GM12872 (cell line): ENCODE results near the gene PPAN.

Source experiments
- TF ChIP-seq, protein P1 (sequence below): IDR thresholded peaks from 3 replicates; pipeline ENCODE4 v1.5.1; 2011; ENCODE audit warnings: low read depth, mild to moderate bottlenecking, low read length, moderate library complexity; ENCODE audit not compliant: insufficient read depth

The PPAN gene

DNA sequence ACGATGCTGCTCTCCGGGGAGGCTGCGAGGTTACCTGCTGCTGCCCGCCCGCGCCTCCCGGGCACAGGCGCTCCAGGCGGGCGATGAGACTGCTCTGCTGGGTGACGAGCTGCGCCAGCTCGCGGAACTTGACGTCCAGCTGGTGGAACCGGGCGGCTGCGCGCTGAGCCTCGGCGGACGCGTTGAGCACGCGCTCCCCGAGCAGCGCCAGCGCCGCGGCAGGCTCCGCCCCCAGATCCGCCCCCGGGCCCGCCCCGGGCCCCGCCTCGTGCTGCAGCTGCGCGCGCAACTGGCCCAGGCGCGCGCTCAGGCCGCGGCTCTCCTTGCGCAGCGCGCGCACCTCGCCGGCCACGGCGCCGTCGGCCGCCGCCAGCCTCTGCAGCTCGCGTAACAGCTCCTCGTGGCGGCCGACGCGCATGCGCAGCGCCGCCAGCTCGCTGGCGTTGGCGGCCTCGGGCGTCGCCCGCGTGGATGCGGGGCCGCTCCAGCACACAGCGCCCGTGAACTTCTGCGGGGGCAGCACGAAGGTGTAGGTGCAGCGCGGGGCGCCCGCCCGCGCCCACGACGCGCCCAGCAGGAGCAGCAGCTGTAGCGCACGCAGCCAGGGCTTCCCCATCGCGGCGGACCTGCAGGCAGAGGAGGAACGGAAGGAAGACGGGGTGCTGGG, 10.1 kb upstream of the PPAN start:
- TF ChIP-seq, protein P1, sequence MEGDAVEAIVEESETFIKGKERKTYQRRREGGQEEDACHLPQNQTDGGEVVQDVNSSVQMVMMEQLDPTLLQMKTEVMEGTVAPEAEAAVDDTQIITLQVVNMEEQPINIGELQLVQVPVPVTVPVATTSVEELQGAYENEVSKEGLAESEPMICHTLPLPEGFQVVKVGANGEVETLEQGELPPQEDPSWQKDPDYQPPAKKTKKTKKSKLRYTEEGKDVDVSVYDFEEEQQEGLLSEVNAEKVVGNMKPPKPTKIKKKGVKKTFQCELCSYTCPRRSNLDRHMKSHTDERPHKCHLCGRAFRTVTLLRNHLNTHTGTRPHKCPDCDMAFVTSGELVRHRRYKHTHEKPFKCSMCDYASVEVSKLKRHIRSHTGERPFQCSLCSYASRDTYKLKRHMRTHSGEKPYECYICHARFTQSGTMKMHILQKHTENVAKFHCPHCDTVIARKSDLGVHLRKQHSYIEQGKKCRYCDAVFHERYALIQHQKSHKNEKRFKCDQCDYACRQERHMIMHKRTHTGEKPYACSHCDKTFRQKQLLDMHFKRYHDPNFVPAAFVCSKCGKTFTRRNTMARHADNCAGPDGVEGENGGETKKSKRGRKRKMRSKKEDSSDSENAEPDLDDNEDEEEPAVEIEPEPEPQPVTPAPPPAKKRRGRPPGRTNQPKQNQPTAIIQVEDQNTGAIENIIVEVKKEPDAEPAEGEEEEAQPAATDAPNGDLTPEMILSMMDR: no peak

DNA sequence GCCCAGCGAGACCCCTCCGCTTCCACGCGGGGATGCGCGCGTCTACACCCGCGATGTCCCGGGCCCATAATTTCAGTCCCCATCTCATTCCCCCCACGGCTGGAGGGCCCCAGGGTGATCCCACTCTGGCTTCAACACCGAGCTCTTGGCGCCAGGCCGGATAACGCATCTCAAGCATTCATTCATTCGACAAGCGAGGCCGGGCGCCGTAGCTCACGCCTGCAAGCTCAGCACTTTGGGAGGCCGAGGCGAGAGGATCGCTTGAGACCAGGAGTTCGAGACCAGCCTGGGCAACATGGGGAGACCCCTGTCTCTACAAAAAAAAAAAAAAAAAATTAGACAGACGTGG, 9.6 kb upstream of the PPAN start:
- TF ChIP-seq, protein P1: no peak

DNA sequence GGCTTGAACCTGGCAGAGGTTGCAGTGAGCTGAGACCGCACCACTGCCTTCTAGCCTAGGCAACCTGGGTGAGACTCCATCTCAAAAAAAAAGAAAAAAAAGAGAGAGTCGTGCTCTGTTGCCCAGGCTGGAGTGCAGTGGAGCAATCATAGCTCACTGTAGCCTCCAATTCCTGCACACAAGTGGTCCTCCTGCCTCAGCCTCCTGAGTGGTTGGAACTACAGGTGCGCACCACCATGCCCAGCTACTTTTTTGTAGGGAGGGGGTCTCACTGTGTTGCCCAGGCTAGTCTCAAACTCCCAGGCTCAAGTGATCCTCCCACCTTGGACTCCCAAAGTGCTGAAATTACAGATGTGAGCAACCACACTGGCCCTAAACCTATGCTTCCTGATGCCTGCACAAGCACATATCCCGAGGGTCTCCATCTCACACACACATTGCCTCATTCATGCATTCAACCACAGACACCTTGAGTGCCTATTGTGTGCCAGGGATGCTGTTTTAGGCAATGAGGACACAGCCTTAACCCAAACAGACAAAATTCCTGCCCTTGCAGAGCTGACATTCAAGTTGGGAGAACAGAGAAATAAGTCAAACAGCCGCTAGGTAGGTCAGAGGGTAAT, 5.9 kb upstream of the PPAN start:
- TF ChIP-seq, protein P1: no peak

DNA sequence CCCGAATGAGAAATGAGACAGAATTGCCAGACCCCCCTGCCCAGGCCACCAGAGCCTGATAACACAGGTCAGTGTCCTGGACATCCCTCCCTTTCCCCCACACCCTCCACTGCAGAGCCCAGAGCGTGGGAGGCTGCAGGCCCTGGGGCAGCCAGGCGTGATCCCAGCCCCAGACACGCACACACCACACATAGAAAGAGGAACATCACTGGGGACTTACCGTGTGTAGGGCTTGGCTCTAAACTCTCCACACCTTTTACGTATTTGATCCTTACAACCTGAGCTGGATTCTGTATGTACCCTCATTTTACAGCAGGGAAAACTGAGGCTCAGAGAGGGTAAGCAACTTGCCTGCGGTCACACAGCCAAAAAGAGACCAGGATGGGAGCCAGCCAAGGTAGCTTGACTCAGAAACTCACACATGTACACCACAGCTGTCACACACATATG, 3.4 kb upstream of the PPAN start:
- TF ChIP-seq, protein P1: no peak

DNA sequence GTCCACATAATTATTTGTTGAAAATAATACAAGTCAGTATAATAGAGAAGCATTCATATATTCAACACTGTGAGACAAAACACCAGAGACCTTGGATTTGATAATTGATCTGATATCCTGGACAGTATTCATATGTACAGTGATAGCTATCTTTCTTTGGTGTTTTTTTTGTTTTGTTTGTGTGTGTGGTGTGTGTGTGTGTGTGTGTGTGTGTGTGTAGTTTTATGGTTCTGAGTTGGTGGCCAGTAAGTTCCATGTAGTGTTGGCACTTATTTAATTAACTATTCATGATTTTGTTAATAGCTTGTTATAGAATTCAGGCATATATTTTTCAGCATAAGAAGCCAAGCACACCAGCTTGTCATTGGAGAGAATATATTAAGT, 2.0 kb upstream of the PPAN start:
- TF ChIP-seq, protein P1: no peak

DNA sequence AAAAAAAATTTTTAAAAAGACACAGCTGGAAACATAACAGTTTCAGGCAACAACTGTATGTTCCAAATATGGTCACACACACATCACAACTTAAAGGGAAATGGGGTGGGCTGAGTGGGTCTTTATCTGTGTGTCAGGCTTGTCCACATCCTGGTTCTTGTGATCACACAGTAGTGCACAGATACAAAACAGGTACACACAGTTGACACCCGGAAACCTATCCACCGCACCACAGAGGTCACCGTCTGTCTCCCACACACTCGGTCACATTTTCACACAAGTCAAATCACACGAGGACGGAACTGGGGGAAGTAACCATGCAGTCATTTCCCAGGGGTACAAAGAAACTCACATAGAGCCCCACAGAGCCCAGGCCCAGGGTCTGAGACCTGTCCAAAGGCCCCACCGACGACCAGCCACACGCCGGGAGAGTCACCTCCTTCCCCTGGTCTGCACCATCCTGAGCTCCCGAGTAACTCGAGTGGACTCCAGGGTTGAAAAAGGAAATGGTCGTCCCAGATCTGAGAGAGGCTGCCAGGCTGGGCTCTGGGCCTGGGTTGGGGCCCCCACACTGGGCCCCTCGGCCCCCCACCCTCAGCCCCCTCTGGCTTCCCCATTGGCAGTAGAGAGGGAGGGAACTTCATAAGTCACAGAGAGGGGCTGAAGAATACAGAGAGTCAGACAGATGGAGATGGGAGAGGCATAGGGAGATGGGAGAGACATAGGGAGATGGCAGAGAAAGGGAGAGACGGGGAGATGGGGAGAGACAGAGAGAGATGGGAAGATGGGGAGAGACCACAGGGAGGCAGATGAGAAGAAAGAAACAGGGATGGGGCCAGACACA, 1.3 kb upstream of the PPAN start:
- TF ChIP-seq, protein P1: no peak

DNA sequence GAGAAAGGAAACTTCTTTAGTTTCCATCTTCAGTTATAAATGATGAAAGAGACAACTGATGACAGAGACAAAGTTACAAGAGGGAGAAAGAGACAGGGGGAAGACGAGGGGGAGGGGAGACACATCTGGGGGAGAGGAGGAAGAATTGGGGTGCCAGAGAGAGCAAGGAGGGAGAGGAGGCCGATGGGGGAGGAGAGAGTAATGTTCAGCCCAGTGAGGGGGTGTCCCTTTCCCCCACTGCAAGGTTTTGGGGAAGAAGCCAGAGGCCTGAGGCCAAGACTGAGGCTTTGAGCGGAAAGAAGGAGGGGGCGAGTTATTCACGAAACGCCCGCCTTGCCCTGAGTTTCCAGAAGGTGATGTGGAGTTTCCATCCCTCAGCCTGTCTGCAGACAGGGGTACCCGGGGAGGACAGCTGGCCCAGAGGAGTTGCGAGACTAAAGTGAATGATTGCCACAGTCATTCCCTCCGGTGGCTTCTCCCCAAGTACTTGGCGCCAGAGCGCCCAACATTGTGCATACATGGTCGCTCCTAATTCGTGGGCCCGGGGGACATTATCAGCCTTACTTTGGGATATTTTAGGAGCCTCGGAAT, 558 bp upstream of the PPAN start:
- TF ChIP-seq, protein P1: no peak
